ENCODE data around the gene ZMIZ1. TPM values are rescaled to one million over a fixed set of nuclear protein-coding genes. Genes with fewer than 3 reads are reported as not detected.
A peak's percentile ranks its signal among the peaks of the same experiment; 100 is the strongest.

ZMIZ1 gene
- polyA plus RNA-seq, 1 donor = 40.1 TPM

- Histone ChIP-seq H3K9me3 (ENCODE audit: control insufficient read depth, low read depth, low read length) (no peaks in the 10 kb centered on the region), H3K27me3 (ENCODE audit: control insufficient read depth, insufficient read depth, low read length) (no peaks in the 10 kb centered on the region), H3K4me3 (ENCODE audit: low read length) (no peak overlapping the region), H3K36me3 (ENCODE audit: control insufficient read depth, insufficient read depth, low read length) (peaks cover 41% of the 10 kb centered on the region), H3K4me1 (ENCODE audit: control insufficient read depth, insufficient read depth, low read length) (peaks cover 20% of the 10 kb centered on the region), H3K27ac (ENCODE audit: low read length) (no peak overlapping the region)
- no peak for DNase-seq
- 100% methylated on average over 2 of the region's 8 CpGs for WGBS (ENCODE audit: insufficient coverage, low lambda C conversion rate)
Observed at GRCh38 chr10:79313320-79313719, 244.6 kb downstream of the ZMIZ1 start.

- no CpG with 5 or more reads among the region's 11 CpGs for WGBS (ENCODE audit: insufficient coverage, low lambda C conversion rate)
- peaks cover 20% of the 10 kb centered on the region for H3K4me1 ChIP-seq (ENCODE audit: control insufficient read depth, insufficient read depth, low read length)
- H3K27me3 ChIP-seq (ENCODE audit: control insufficient read depth, insufficient read depth, low read length) = no peaks in the 10 kb centered on the region
- no peaks in the 10 kb centered on the region for H3K9me3 ChIP-seq (ENCODE audit: control insufficient read depth, low read depth, low read length)
- no peak overlapping the region for H3K4me3 ChIP-seq (ENCODE audit: low read length)
- no peak overlapping the region for H3K27ac ChIP-seq (ENCODE audit: low read length)
- no peak for DNase-seq
- H3K36me3 ChIP-seq (ENCODE audit: control insufficient read depth, insufficient read depth, low read length) = peaks cover 35% of the 10 kb centered on the region
Observed at GRCh38 chr10:79313911-79314439, 245.2 kb downstream of the ZMIZ1 start.

- peaks cover 5% of the 10 kb centered on the region for H3K9me3 ChIP-seq (ENCODE audit: control insufficient read depth, low read depth, low read length)
- peak overlapping the region; percentile 49 for H3K27ac ChIP-seq (ENCODE audit: low read length)
- no peaks in the 10 kb centered on the region for H3K27me3 ChIP-seq (ENCODE audit: control insufficient read depth, insufficient read depth, low read length)
- peaks cover 20% of the 10 kb centered on the region for H3K4me1 ChIP-seq (ENCODE audit: control insufficient read depth, insufficient read depth, low read length)
- no peak overlapping the region for H3K4me3 ChIP-seq (ENCODE audit: low read length)
- DNase-seq = peak; percentile 44 to 70
- 80% methylated on average over 3 of the region's 25 CpGs for WGBS (ENCODE audit: insufficient coverage, low lambda C conversion rate)
- H3K36me3 ChIP-seq (ENCODE audit: control insufficient read depth, insufficient read depth, low read length) = peaks cover 29% of the 10 kb centered on the region
Observed at GRCh38 chr10:79314761-79315601, 246.2 kb downstream of the ZMIZ1 start.

GRCh38 chr10:79315602-79315920 is 246.8 kb downstream of the ZMIZ1 start:
- H3K9me3 ChIP-seq (ENCODE audit: control insufficient read depth, low read depth, low read length) = peaks cover 5% of the 10 kb centered on the region
- H3K27ac ChIP-seq (ENCODE audit: low read length) = no peak overlapping the region
- H3K4me1 ChIP-seq (ENCODE audit: control insufficient read depth, insufficient read depth, low read length) = peaks cover 16% of the 10 kb centered on the region
- peaks cover 29% of the 10 kb centered on the region for H3K36me3 ChIP-seq (ENCODE audit: control insufficient read depth, insufficient read depth, low read length)
- 85% methylated on average over 5 of the region's 11 CpGs for WGBS (ENCODE audit: insufficient coverage, low lambda C conversion rate)
- H3K27me3 ChIP-seq (ENCODE audit: control insufficient read depth, insufficient read depth, low read length) = no peaks in the 10 kb centered on the region
- no peak overlapping the region for H3K4me3 ChIP-seq (ENCODE audit: low read length)
- DNase-seq = no peak

- Histone ChIP-seq H3K27me3 (ENCODE audit: control insufficient read depth, insufficient read depth, low read length) (no peaks in the 10 kb centered on the region), H3K9me3 (ENCODE audit: control insufficient read depth, low read depth, low read length) (peaks cover 5% of the 10 kb centered on the region), H3K4me1 (ENCODE audit: control insufficient read depth, insufficient read depth, low read length) (peaks cover 10% of the 10 kb centered on the region), H3K36me3 (ENCODE audit: control insufficient read depth, insufficient read depth, low read length) (peaks cover 29% of the 10 kb centered on the region), H3K27ac (ENCODE audit: low read length) (no peak overlapping the region), H3K4me3 (ENCODE audit: low read length) (no peak overlapping the region)
- no CpG with 5 or more reads among the region's 13 CpGs for WGBS (ENCODE audit: insufficient coverage, low lambda C conversion rate)
- no peak for DNase-seq
Observed at GRCh38 chr10:79316671-79317431, 248.1 kb downstream of the ZMIZ1 start.

- WGBS (ENCODE audit: insufficient coverage, low lambda C conversion rate) = 100% methylated on average over 2 of the region's 5 CpGs
- Histone ChIP-seq H3K4me3 (ENCODE audit: low read length) (no peak overlapping the region), H3K9me3 (ENCODE audit: control insufficient read depth, low read depth, low read length) (peaks cover 5% of the 10 kb centered on the region), H3K27me3 (ENCODE audit: control insufficient read depth, insufficient read depth, low read length) (no peaks in the 10 kb centered on the region), H3K27ac (ENCODE audit: low read length) (no peak overlapping the region), H3K4me1 (ENCODE audit: control insufficient read depth, insufficient read depth, low read length) (peaks cover 6% of the 10 kb centered on the region), H3K36me3 (ENCODE audit: control insufficient read depth, insufficient read depth, low read length) (peaks cover 14% of the 10 kb centered on the region)
- no peak for DNase-seq
Observed at GRCh38 chr10:79318369-79318768, 249.6 kb downstream of the ZMIZ1 start.

GRCh38 chr10:79319115-79319771 is 250.5 kb downstream of the ZMIZ1 start:
- no peaks in the 10 kb centered on the region for H3K27me3 ChIP-seq (ENCODE audit: control insufficient read depth, insufficient read depth, low read length)
- no peak overlapping the region for H3K27ac ChIP-seq (ENCODE audit: low read length)
- no peak for DNase-seq
- peaks cover 6% of the 10 kb centered on the region for H3K36me3 ChIP-seq (ENCODE audit: control insufficient read depth, insufficient read depth, low read length)
- H3K4me3 ChIP-seq (ENCODE audit: low read length) = no peak overlapping the region
- WGBS (ENCODE audit: insufficient coverage, low lambda C conversion rate) = 100% methylated on average over 1 of the region's 11 CpGs
- H3K4me1 ChIP-seq (ENCODE audit: control insufficient read depth, insufficient read depth, low read length) = peaks cover 6% of the 10 kb centered on the region
- H3K9me3 ChIP-seq (ENCODE audit: control insufficient read depth, low read depth, low read length) = peaks cover 5% of the 10 kb centered on the region

GRCh38 chr10:79320316-79320715 is 251.6 kb downstream of the ZMIZ1 start:
- no peak for DNase-seq
- no CpG with 5 or more reads among the region's 2 CpGs for WGBS (ENCODE audit: insufficient coverage, low lambda C conversion rate)
- peaks cover 3% of the 10 kb centered on the region for H3K4me1 ChIP-seq (ENCODE audit: control insufficient read depth, insufficient read depth, low read length)

GRCh38 chr10:79320820-79321493 is 252.2 kb downstream of the ZMIZ1 start:
- Histone ChIP-seq H3K4me1 (ENCODE audit: control insufficient read depth, insufficient read depth, low read length) (peaks cover 3% of the 10 kb centered on the region), H3K36me3 (ENCODE audit: control insufficient read depth, insufficient read depth, low read length) (no peaks in the 10 kb centered on the region), H3K27me3 (ENCODE audit: control insufficient read depth, insufficient read depth, low read length) (no peaks in the 10 kb centered on the region), H3K9me3 (ENCODE audit: control insufficient read depth, low read depth, low read length) (peaks cover 5% of the 10 kb centered on the region), H3K27ac (ENCODE audit: low read length) (no peak overlapping the region), H3K4me3 (ENCODE audit: low read length) (no peak overlapping the region)
- no CpG with 5 or more reads among the region's 7 CpGs for WGBS (ENCODE audit: insufficient coverage, low lambda C conversion rate)
- DNase-seq = no peak

More at GRCh38 chr10:79320316-79320715, 251.6 kb downstream of the ZMIZ1 start:
- Histone ChIP-seq H3K4me3 (ENCODE audit: low read length) (no peak overlapping the region), H3K27ac (ENCODE audit: low read length) (no peak overlapping the region), H3K27me3 (ENCODE audit: control insufficient read depth, insufficient read depth, low read length) (no peaks in the 10 kb centered on the region), H3K36me3 (ENCODE audit: control insufficient read depth, insufficient read depth, low read length) (peaks cover 4% of the 10 kb centered on the region), H3K9me3 (ENCODE audit: control insufficient read depth, low read depth, low read length) (peaks cover 5% of the 10 kb centered on the region)

- Histone ChIP-seq H3K27ac (ENCODE audit: low read length) (no peak overlapping the region), H3K27me3 (ENCODE audit: control insufficient read depth, insufficient read depth, low read length) (no peaks in the 10 kb centered on the region), H3K4me1 (ENCODE audit: control insufficient read depth, insufficient read depth, low read length) (peaks cover 3% of the 10 kb centered on the region), H3K9me3 (ENCODE audit: control insufficient read depth, low read depth, low read length) (peaks cover 5% of the 10 kb centered on the region), H3K4me3 (ENCODE audit: low read length) (no peak overlapping the region), H3K36me3 (ENCODE audit: control insufficient read depth, insufficient read depth, low read length) (no peaks in the 10 kb centered on the region)
- no CpG with 5 or more reads among the region's 2 CpGs for WGBS (ENCODE audit: insufficient coverage, low lambda C conversion rate)
- DNase-seq = no peak
Observed at GRCh38 chr10:79321494-79321882, 252.7 kb downstream of the ZMIZ1 start.
